HK-2 (cell line): ENCODE results near the gene KCTD10.

Source experiments
- DNase-seq: peaks from one replicate; pipeline ENCODE4 v3.0.0-alpha.2; 2018; ENCODE audit not compliant: unreplicated experiment

Gene KCTD10

GRCh38 chr12:109477185-109477962 lies at the start of gene KCTD10, which contains the start of gene UBE3B:
KCTD10 (minus strand) TSS chr12:109477300; CDS start chr12:109477262, 38 bp downstream.
UBE3B (plus strand) TSS chr12:109477634; CDS start chr12:109483552, 5,918 bp downstream.
- peak; percentile 87 for DNase-seq

- no peak for DNase-seq
Measured at GRCh38 chr12:109525279-109525585, 48.1 kb upstream of the KCTD10 start.

- no peak for DNase-seq
Measured at GRCh38 chr12:109524466-109525278, 47.6 kb upstream of the KCTD10 start.

GRCh38 chr12:109523504-109523903 lies 46.4 kb upstream of the KCTD10 start:
- DNase-seq: no peak

- no peak for DNase-seq
Measured at GRCh38 chr12:109523071-109523470, 46.0 kb upstream of the KCTD10 start.

GRCh38 chr12:109521831-109522230 lies 44.7 kb upstream of the KCTD10 start:
- no peak for DNase-seq

- DNase-seq: no peak
Measured at GRCh38 chr12:109519787-109520186, 42.7 kb upstream of the KCTD10 start.

- DNase-seq: peak; percentile 51
Measured at GRCh38 chr12:109518820-109519665, 41.9 kb upstream of the KCTD10 start.

- no peak for DNase-seq
Measured at GRCh38 chr12:109517619-109518018, 40.5 kb upstream of the KCTD10 start.

- DNase-seq: no peak
Measured at GRCh38 chr12:109513977-109514376, 36.9 kb upstream of the KCTD10 start.

- no peak for DNase-seq
Measured at GRCh38 chr12:109513051-109513450, 36.0 kb upstream of the KCTD10 start.

GRCh38 chr12:109512608-109513007 lies 35.5 kb upstream of the KCTD10 start:
- DNase-seq: no peak

GRCh38 chr12:109510196-109510595 lies 33.1 kb upstream of the KCTD10 start:
- DNase-seq: no peak

GRCh38 chr12:109504068-109504467 lies 27.0 kb upstream of the KCTD10 start:
- no peak for DNase-seq

GRCh38 chr12:109503611-109504010 lies 26.5 kb upstream of the KCTD10 start:
- no peak for DNase-seq

- no peak for DNase-seq
Measured at GRCh38 chr12:109502332-109502731, 25.2 kb upstream of the KCTD10 start.

- DNase-seq: no peak
Measured at GRCh38 chr12:109501299-109501698, 24.2 kb upstream of the KCTD10 start.

- no peak for DNase-seq
Measured at GRCh38 chr12:109500406-109501185, 23.5 kb upstream of the KCTD10 start.

GRCh38 chr12:109497675-109498074 lies 20.6 kb upstream of the KCTD10 start:
- DNase-seq: no peak

- no peak for DNase-seq
Measured at GRCh38 chr12:109496306-109496705, 19.2 kb upstream of the KCTD10 start.

- no peak for DNase-seq
Measured at GRCh38 chr12:109495012-109495411, 17.9 kb upstream of the KCTD10 start.
